IMR-90 (cell line): Measurements from ENCODE around the gene RGMA. TPM values are rescaled to one million over a fixed set of nuclear protein-coding genes. Genes with fewer than 3 reads are reported as not detected.

ENCODE experiments used
- ATAC-seq: fragments of 200-7000 bp; cut with Tn5 transposase; 2 replicates; pipeline ENCODE4 v1.9.1; 2020; ENCODE audit warnings: low read depth, mild to moderate bottlenecking, moderate library complexity
- BruUV-seq: library from RNA; stranded (reverse); fragments of 400-500 nt; replicated peaks from 2 replicates; lab custom pipeline; 2021; lab: Mats Ljungman, UMichigan
- CTCF ChIA-PET: fragments of 300-600 bp; formaldehyde crosslinking; extraction: SDS; loops from one replicate; lab custom pipeline; 2021; ENCODE audit warnings: antibody characterized with exemption; lab: Yijun Ruan, JAX
- POLR2A ChIA-PET: fragments of 300-600 bp; sonication (Branson Sonifier 250); formaldehyde crosslinking; loops from one replicate; lab custom pipeline; 2022; ENCODE audit warnings: antibody characterized with exemption; ENCODE audit not compliant: unreplicated experiment; lab: Charles Lee
- DNase-seq: peaks from one replicate; pipeline ENCODE4 v3.0.0; 2013
- H2AFZ ChIP-seq: replicated peaks from 2 replicates; pipeline ENCODE3; 2013; ENCODE audit warnings: low read length, mild to moderate bottlenecking; ENCODE audit not compliant: poor library complexity
- H2AK5ac ChIP-seq: 2 replicates; pipeline ENCODE4 v1.6.1; 2013; ENCODE audit warnings: low read depth, low read length, inconsistent platforms
- H2AK9ac ChIP-seq: replicated peaks from 2 replicates; pipeline ENCODE3; 2013; ENCODE audit warnings: mild to moderate bottlenecking, low read depth, low read length, moderate library complexity; ENCODE audit not compliant: poor library complexity
- H2BK120ac ChIP-seq: 2 replicates; pipeline ENCODE4 v1.6.1; 2013; ENCODE audit warnings: low read depth, low read length, inconsistent platforms
- H2BK15ac ChIP-seq: 3 replicates; pipeline ENCODE4 v1.6.1; 2013; ENCODE audit warnings: low read depth, low read length, inconsistent platforms
- H2BK20ac ChIP-seq: 2 replicates; pipeline ENCODE4 v1.6.1; 2013; ENCODE audit warnings: low read depth, mild to moderate bottlenecking, inconsistent platforms, low read length, moderate library complexity
- H2BK5ac ChIP-seq: 2 replicates; pipeline ENCODE4 v1.6.1; 2013; ENCODE audit warnings: mild to moderate bottlenecking, low read depth, low read length, inconsistent platforms; ENCODE audit not compliant: poor library complexity, severe bottlenecking
- H3K14ac ChIP-seq: replicated peaks from 2 replicates; pipeline ENCODE4 v1.6.1; 2013; ENCODE audit warnings: low read depth, low read length, inconsistent platforms
- H3K18ac ChIP-seq: 2 replicates; pipeline ENCODE4 v1.6.1; 2013; ENCODE audit warnings: low read depth, low read length, control low read depth
- H3K23ac ChIP-seq: 2 replicates; pipeline ENCODE4 v1.6.1; 2013; ENCODE audit warnings: low read depth, low read length, inconsistent platforms
- H3K27ac ChIP-seq: 2 replicates; pipeline ENCODE4 v1.5.1; 2013; ENCODE audit warnings: mild to moderate bottlenecking, control low read depth, low read length; ENCODE audit not compliant: insufficient read depth
- H3K27me3 ChIP-seq: 2 replicates; pipeline ENCODE4 v1.6.1; 2013; ENCODE audit warnings: low read length; ENCODE audit not compliant: control insufficient read depth, insufficient read depth
- H3K36me3 ChIP-seq: 2 replicates; pipeline ENCODE4 v1.6.1; 2013; ENCODE audit warnings: low read length, mixed read lengths; ENCODE audit not compliant: control insufficient read depth, insufficient read depth
- H3K4ac ChIP-seq: 2 replicates; pipeline ENCODE4 v1.6.1; 2013; ENCODE audit warnings: low read depth, low read length, inconsistent platforms
- H3K4me1 ChIP-seq: 2 replicates; pipeline ENCODE4 v1.6.1; 2013; ENCODE audit warnings: low read length, mixed read lengths; ENCODE audit not compliant: control insufficient read depth, insufficient read depth
- H3K4me2 ChIP-seq: 2 replicates; pipeline ENCODE4 v1.6.1; 2013; ENCODE audit warnings: low read depth, mild to moderate bottlenecking, control low read depth, low read length, moderate library complexity
- H3K4me3 ChIP-seq: 2 replicates; pipeline ENCODE4 v1.5.1; 2013; ENCODE audit warnings: low read depth, mild to moderate bottlenecking, control low read depth, low read length, moderate library complexity; ENCODE audit not compliant: insufficient read depth
- H3K56ac ChIP-seq: 2 replicates; pipeline ENCODE4 v1.6.1; 2013; ENCODE audit warnings: low read length, inconsistent platforms; ENCODE audit not compliant: insufficient read depth; ENCODE audit errors: extremely low read depth
- H3K79me1 ChIP-seq, 2 experiments: 2 replicates each; pipeline ENCODE4 v1.6.1; 2013; ENCODE audit warnings: low read length in 2 of 2, inconsistent platforms in 1 of 2, low read depth in 1 of 2
- H3K9ac ChIP-seq: 2 replicates; pipeline ENCODE4 v1.6.1; 2013; ENCODE audit warnings: low read depth, low read length, control low read depth
- H3K9me1 ChIP-seq: 2 replicates; pipeline ENCODE4 v1.6.1; 2013; ENCODE audit warnings: low read length, inconsistent platforms; ENCODE audit not compliant: insufficient read depth
- H3K9me3 ChIP-seq: 2 replicates; pipeline ENCODE4 v1.6.1; 2013; ENCODE audit warnings: low read length; ENCODE audit not compliant: control insufficient read depth, insufficient read depth
- H4K20me1 ChIP-seq: 2 replicates; pipeline ENCODE4 v1.6.1; 2013; ENCODE audit warnings: low read length, inconsistent platforms; ENCODE audit not compliant: insufficient read depth
- H4K5ac ChIP-seq: 2 replicates; pipeline ENCODE4 v1.6.1; 2013; ENCODE audit warnings: mild to moderate bottlenecking, low read depth, low read length, control low read depth
- H4K8ac ChIP-seq, 2 experiments: 2 replicates each; pipeline ENCODE4 v1.6.1; 2013; ENCODE audit warnings: low read depth in 2 of 2, low read length in 2 of 2, control low read depth in 1 of 2, inconsistent platforms in 1 of 2
- H4K91ac ChIP-seq: 2 replicates; pipeline ENCODE4 v1.6.1; 2013; ENCODE audit warnings: low read depth, low read length, inconsistent platforms; ENCODE audit not compliant: insufficient read depth
- ELK1 ChIP-seq: fragments of 150-350 bp; IDR thresholded peaks from 2 replicates; pipeline ENCODE4 v1.6.1; 2016; ENCODE audit warnings: low read depth, mild to moderate bottlenecking, low read length, moderate library complexity, borderline replicate concordance
- FOS ChIP-seq: fragments of 150-350 bp; IDR thresholded peaks from 2 replicates; pipeline ENCODE4 v1.6.1; 2016; ENCODE audit warnings: low read depth, low read length
- MAFK ChIP-seq: IDR thresholded peaks from 2 replicates; pipeline ENCODE4 v1.6.1; 2012; ENCODE audit warnings: low read depth, low read length, improper control_type of control experiment
- MAZ ChIP-seq: IDR thresholded peaks from 2 replicates; pipeline ENCODE4 v1.6.1; 2012; ENCODE audit warnings: low read depth, mild to moderate bottlenecking, low read length, improper control_type of control experiment, moderate library complexity, borderline replicate concordance
- NFE2L2 ChIP-seq: fragments of 150-350 bp; IDR thresholded peaks from 2 replicates; pipeline ENCODE4 v1.6.1; 2016; ENCODE audit warnings: low read depth, mild to moderate bottlenecking, low read length
- RFX5 ChIP-seq: IDR thresholded peaks from 2 replicates; pipeline ENCODE4 v1.8.0; 2012; ENCODE audit warnings: low read depth, mild to moderate bottlenecking, low read length, moderate library complexity
- USF2 ChIP-seq: fragments of 150-350 bp; IDR thresholded peaks from 2 replicates; pipeline ENCODE4 v1.6.1; 2017; ENCODE audit warnings: mild to moderate bottlenecking, antibody characterized with exemption, low read length, low read depth
- WGBS, 2 experiments: methylation state at CpG; one replicate each; pipeline versions ENCODE4 v1.1.5 to v1.1.7; 2013; ENCODE audit warnings: missing lambda C conversion rate in 2 of 2; ENCODE audit not compliant: insufficient read length in 1 of 2; ENCODE audit errors: extremely low coverage in 2 of 2; 5-methylcytosine and 5-hydroxymethylcytosine counted together
- dilution Hi-C: fragments of 300-500 bp; cut with HindIII; formaldehyde crosslinking; loops from one replicate; pipeline ENCODE4 v1.14.3; 2018; ENCODE audit warnings: low sequenced_read_pairs; ENCODE audit not compliant: unreplicated experiment
- in situ Hi-C: fragments of 300-500 bp; cut with MboI; formaldehyde crosslinking; loops from 3 replicates; pipeline ENCODE4 v1.14.3; 2019; ENCODE audit warnings: low sequenced_read_pairs, inconsistent platforms, mixed read lengths
- intact Hi-C: fragments of 100-400 bp; cut with micrococcal nuclease; formaldehyde crosslinking; loops from 2 replicates; pipeline ENCODE4 v1.10.0; 2022
- polyA plus RNA-seq, 3 experiments: library from polyadenylated mRNA; depleted of rRNA; stranded (reverse); fragments of >200 nt; gene quantifications; 2 replicates each; pipeline ENCODE4 v1.2.3, GENCODE V29; 2012; ENCODE audit warnings: low replicate concordance in 1 of 3
- total RNA-seq: library from RNA; depleted of rRNA; stranded (reverse); fragments of >200 nt; gene quantifications from 2 replicates; pipeline ENCODE4 v1.2.3, GENCODE V29; 2012

Gene RGMA
- total and polyA plus RNA-seq, 2 of the 4 experiments (the other 2 are of a cell fraction): 0.18 to 0.26 TPM

DNA sequence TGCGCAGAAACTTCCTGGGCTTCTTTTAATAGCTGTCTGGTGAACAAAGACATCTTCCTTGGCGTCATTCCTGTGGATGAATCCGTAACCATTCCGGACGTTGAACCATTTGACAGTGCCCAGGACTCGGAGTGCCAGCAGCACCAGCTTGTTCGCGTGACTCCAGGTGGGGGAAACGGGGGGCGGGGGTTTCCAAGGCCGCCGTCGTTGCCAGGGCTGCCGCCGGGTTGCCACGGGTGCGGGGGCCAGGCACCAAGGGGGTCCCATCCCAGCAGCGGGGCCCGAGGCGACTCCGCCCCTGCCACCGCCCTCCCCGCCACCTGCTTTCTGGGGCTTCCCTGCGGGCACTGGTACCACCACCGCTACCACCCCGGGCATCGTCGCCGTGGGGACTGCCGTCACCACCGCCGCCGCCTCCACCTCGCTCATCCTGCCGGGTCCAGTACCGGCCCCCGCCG, 22.8 kb downstream of the RGMA start:
- no peaks in the 10 kb centered on the region for H3K9me1 ChIP-seq
- no peaks in the 10 kb centered on the region for H3K79me1 ChIP-seq
- no peak overlapping the region for H3K4me2 ChIP-seq
- no peak overlapping the region for H2AFZ ChIP-seq
- in situ Hi-C loops: no loop called here
- no TSS peak for BruUV-seq
- H2AK9ac ChIP-seq: no peak overlapping the region
- ATAC-seq: no peak
- H3K9ac ChIP-seq: no peak overlapping the region
- no peaks in the 10 kb centered on the region for H3K9me3 ChIP-seq
- H2BK5ac ChIP-seq: no peak overlapping the region
- no peak overlapping the region for H3K4me3 ChIP-seq
- no peak overlapping the region for H2BK20ac ChIP-seq
- no peaks in the 10 kb centered on the region for H4K20me1 ChIP-seq
- intact Hi-C loops: no loop called here
- no peak overlapping the region for H4K8ac ChIP-seq
- TF ChIP-seq USF2 (no peak), FOS (no peak), MAFK (no peak), MAZ (no peak), NFE2L2 (no peak), RFX5 (no peak), ELK1 (no peak)
- CTCF ChIA-PET: no interaction called here
- no peak overlapping the region for H4K91ac ChIP-seq
- no peak overlapping the region for H3K56ac ChIP-seq
- POLR2A ChIA-PET: no interaction called here
- H2BK120ac ChIP-seq: no peak overlapping the region
- H4K5ac ChIP-seq: no peak overlapping the region
- peaks cover 20% of the 10 kb centered on the region for H3K27me3 ChIP-seq
- no peak overlapping the region for H3K14ac ChIP-seq
- no peak overlapping the region for H3K4ac ChIP-seq
- no peak for DNase-seq
- H3K27ac ChIP-seq: no peak overlapping the region
- no peak overlapping the region for H3K23ac ChIP-seq
- no peak overlapping the region for H2AK5ac ChIP-seq
- H3K36me3 ChIP-seq: no peaks in the 10 kb centered on the region
- dilution Hi-C loops: no loop called here
- peaks cover 1% of the 10 kb centered on the region; the same call in 1 of the 2 replicates for H3K4me1 ChIP-seq
- no peak overlapping the region for H3K18ac ChIP-seq
- WGBS, 2 experiments: 98% methylated on average over 12 of the region's 38 CpGs; no CpG with 5 or more reads in 1 of the 2 experiments
- H2BK15ac ChIP-seq: no peak overlapping the region
